ENCODE measurements around the gene PSENEN. TPM values are rescaled to one million over a fixed set of nuclear protein-coding genes. Genes with fewer than 3 reads are reported as not detected.

Gene PSENEN
- total and polyA plus RNA-seq, 2 experiments from 2014 or later: 20.6 to 175 TPM

- H3K27me3 Mint-ChIP-seq (ENCODE audit: insufficient read depth, low read depth, poor library complexity): peaks cover 38% of the 10 kb centered on the region
- H3K9me3 Mint-ChIP-seq: no peaks in the 10 kb centered on the region; the same call in 2 of the 3 replicates
- H3K79me2 ChIP-seq (replicated peaks; ENCODE audit: insufficient read depth): peaks cover 13% of the 10 kb centered on the region
- H3K36me3 Mint-ChIP-seq (ENCODE audit: low read depth): peaks cover 26% of the 10 kb centered on the region
- no peaks in the 10 kb centered on the region for H3K9me2 ChIP-seq (ENCODE audit: insufficient read depth)
- peaks cover 6% of the 10 kb centered on the region; the same call in 1 of the 2 replicates for H3K36me3 ChIP-seq (ENCODE audit: insufficient read depth)
- peaks cover 9% of the 10 kb centered on the region; the same call in 1 of the 2 replicates for H3F3A ChIP-seq (replicated peaks; ENCODE audit: low read depth)
- H3K27ac ChIP-seq (ENCODE audit: low read depth): no peak overlapping the region
- peak; percentile 52 for DNase-seq (ENCODE audit: low spot score)
- H2AFZ ChIP-seq: peak overlapping the region; percentile 90
- peaks cover 4% of the 10 kb centered on the region for H3K4me1 ChIP-seq (ENCODE audit: insufficient read depth)
- no peak for TF ChIP-seq CTCF (conservative IDR thresholded peaks at IDR 0.05; ENCODE audit: low read depth in 2 of 2)
- peaks cover 3% of the 10 kb centered on the region for H4K20me1 ChIP-seq (replicated peaks; ENCODE audit: insufficient read depth)
- peaks cover 15% of the 10 kb centered on the region for H3K4me1 Mint-ChIP-seq
- peaks cover 28% of the 10 kb centered on the region for H3K27me3 ChIP-seq (ENCODE audit: insufficient read depth)
- H3K4me2 ChIP-seq: peak overlapping the region; percentile 93
- H3K4me3 ChIP-seq: peak overlapping the region; percentile 94
- ATAC-seq: peak; percentile 15
- H3K4me3 Mint-ChIP-seq: peak overlapping the region; percentile 83
- peak overlapping the region; percentile 92 for H3K27ac Mint-ChIP-seq
Observed at GRCh38 chr19:35757231-35757748, 11.8 kb downstream of the PSENEN start.

- peak within 1 kb of the TSS; percentile 92 for H2AFZ ChIP-seq
- Mint-ChIP-seq H3K27me3 (ENCODE audit: insufficient read depth, low read depth, poor library complexity) (peaks cover 37% of the 10 kb centered on the region), H3K9me3 (no peaks in the 10 kb centered on the region; the same call in 2 of the 3 replicates), H3K4me1 (peaks cover 15% of the 10 kb centered on the region), H3K36me3 (ENCODE audit: low read depth) (peaks cover 27% of the 10 kb centered on the region), H3K4me3 (peak within 1 kb of the TSS; percentile 83), H3K27ac (peak within 1 kb of the TSS; percentile 93)
- peaks cover 28% of the 10 kb centered on the region for H3K27me3 ChIP-seq (ENCODE audit: insufficient read depth)
- peak within 1 kb of the TSS; percentile 59 for H3K27ac ChIP-seq (ENCODE audit: low read depth)
- H3K4me1 ChIP-seq (ENCODE audit: insufficient read depth): peaks cover 4% of the 10 kb centered on the region
- H3K36me3 ChIP-seq (ENCODE audit: insufficient read depth): peaks cover 6% of the 10 kb centered on the region; the same call in 1 of the 2 replicates
- no peaks in the 10 kb centered on the region for H3K9me2 ChIP-seq (ENCODE audit: insufficient read depth)
- H4K20me1 ChIP-seq (replicated peaks; ENCODE audit: insufficient read depth): peaks cover 3% of the 10 kb centered on the region
- H3F3A ChIP-seq (replicated peaks; ENCODE audit: low read depth): peaks cover 9% of the 10 kb centered on the region; the same call in 1 of the 2 replicates
- peak; percentile 99 for DNase-seq (ENCODE audit: low spot score)
- no peak for TF ChIP-seq REST (IDR thresholded peaks at IDR 0.05; ENCODE audit: unreplicated experiment)
- TF ChIP-seq CREB1 (CRISPR knock-in tag; IDR thresholded peaks at IDR 0.05; ENCODE audit: low read depth): peak; percentile 71
- TF ChIP-seq ETS1 (IDR thresholded peaks at IDR 0.05): peak; percentile 73
- TF ChIP-seq POLR2AphosphoS5 (IDR thresholded peaks at IDR 0.05; ENCODE audit: low read depth): peak; percentile 82
- H3K4me3 ChIP-seq: peak within 1 kb of the TSS; percentile 94
- peak within 1 kb of the TSS; percentile 93 for H3K4me2 ChIP-seq
- peaks cover 13% of the 10 kb centered on the region for H3K79me2 ChIP-seq (replicated peaks; ENCODE audit: insufficient read depth)
- ATAC-seq: peak; percentile 89
Observed at GRCh38 chr19:35757749-35758608, 12.5 kb downstream of the PSENEN start, which contains the start of gene PROSER3. PROSER3 (plus strand) TSS chr19:35758176; CDS start chr19:35758216, 40 bp downstream.

All from GM23338 (cell line).